ENCODE results near the gene SPRR2A.

GRCh38 chr1:153099461-153100045 is 42.2 kb upstream of the SPRR2A start:
- no peak for TF ChIP-seq TARDBP (IDR thresholded peaks at IDR 0.05)
- TF ChIP-seq FOXM1 (IDR thresholded peaks at IDR 0.05; ENCODE audit: borderline replicate concordance) = no peak
- no peak for TF ChIP-seq SUZ12 (IDR thresholded peaks at IDR 0.05)
- TF ChIP-seq PKNOX1 (IDR thresholded peaks at IDR 0.05) = no peak
- no peak for TF ChIP-seq LEF1 (IDR thresholded peaks at IDR 0.05; ENCODE audit: borderline replicate concordance)
- no peak for TF ChIP-seq ELF4 (IDR thresholded peaks at IDR 0.05)
- no peak for TF ChIP-seq HDGF (IDR thresholded peaks at IDR 0.05; ENCODE audit: borderline replicate concordance)
- no peak for TF ChIP-seq SP1 (IDR thresholded peaks at IDR 0.05)
- no peak for TF ChIP-seq BHLHE40 (IDR thresholded peaks at IDR 0.05; ENCODE audit: borderline replicate concordance)

Data from HEK293T (cell line).